Measurements from ENCODE around the gene DQX1. TPM values are rescaled to one million over a fixed set of nuclear protein-coding genes. Genes with fewer than 3 reads are reported as not detected.

The DQX1 gene
- total and polyA plus RNA-seq, 2 of the 4 experiments (the other 2 are of a cell fraction): 0.07 TPM; not detected in 1

GRCh38 chr2:74496997-74497776 is 28.8 kb downstream of the DQX1 start:
- Histone ChIP-seq H3K79me1 (ENCODE audit: low read depth in 1 of 2, low read length in 2 of 2) (peaks cover 0 to 6% of the 10 kb centered on the region in 2 experiments; a peak in 1 of 4 replicates), H4K8ac (ENCODE audit: low read depth in 2 of 2, low read length in 2 of 2) (no peak overlapping the region), H3K4me2 (ENCODE audit: low read depth, low read length) (no peak overlapping the region), H3K9me1 (ENCODE audit: insufficient read depth, low read length) (no peaks in the 10 kb centered on the region), H3K56ac (ENCODE audit: extremely low read depth, insufficient read depth, low read length) (no peak overlapping the region), H2AFZ (replicated peaks; ENCODE audit: low read length, poor library complexity) (peak overlapping the region; percentile 76), H2AK5ac (ENCODE audit: low read depth, low read length) (no peak overlapping the region), H3K27ac (ENCODE audit: insufficient read depth, low read length) (no peak overlapping the region), H2BK5ac (ENCODE audit: low read depth, low read length, poor library complexity, severe bottlenecking) (no peak overlapping the region), H3K23ac (ENCODE audit: low read depth, low read length) (no peak overlapping the region), H4K5ac (ENCODE audit: low read depth, low read length) (no peak overlapping the region), H2BK15ac (ENCODE audit: low read depth, low read length) (no peak overlapping the region), H2BK120ac (ENCODE audit: low read depth, low read length) (no peak overlapping the region), H3K4me1 (ENCODE audit: control insufficient read depth, insufficient read depth, low read length) (peaks cover 7% of the 10 kb centered on the region; the same call in 1 of the 2 replicates), H3K36me3 (ENCODE audit: control insufficient read depth, insufficient read depth, low read length) (peaks cover 18% of the 10 kb centered on the region; the same call in 1 of the 2 replicates), H4K91ac (ENCODE audit: insufficient read depth, low read depth, low read length) (no peak overlapping the region), H2AK9ac (replicated peaks; ENCODE audit: low read depth, low read length, poor library complexity) (no peak overlapping the region), H3K27me3 (ENCODE audit: control insufficient read depth, insufficient read depth, low read length) (peaks cover 38% of the 10 kb centered on the region), H3K18ac (ENCODE audit: low read depth, low read length) (no peak overlapping the region), H3K14ac (replicated peaks; ENCODE audit: low read depth, low read length) (no peak overlapping the region), H3K9me3 (ENCODE audit: control insufficient read depth, insufficient read depth, low read length) (no peaks in the 10 kb centered on the region), H2BK20ac (ENCODE audit: low read depth, low read length) (no peak overlapping the region), H3K9ac (ENCODE audit: low read depth, low read length) (no peak overlapping the region), H3K4ac (ENCODE audit: low read depth, low read length) (no peak overlapping the region), H4K20me1 (ENCODE audit: insufficient read depth, low read length) (no peaks in the 10 kb centered on the region), H3K4me3 (ENCODE audit: insufficient read depth, low read depth, low read length) (no peak overlapping the region)
- intact Hi-C loops (cut with micrococcal nuclease) (no loop called here), dilution Hi-C loops (cut with HindIII; ENCODE audit: low sequenced_read_pairs, unreplicated experiment) (no loop called here), in situ Hi-C loops (cut with MboI; ENCODE audit: low sequenced_read_pairs) (loop anchor here (25.0 kb wide), 1 partner anchor 365 kb away; no protein-coding TSS in a partner anchor)
- CTCF ChIA-PET: interaction anchor here (1.0 kb wide), 1 partner anchor 14 kb away, joined by 3 read pairs; the partner anchor contains the start of genes CCDC142 and TTC31
- WGBS, 2 experiments (ENCODE audit: extremely low coverage in 2 of 2, insufficient read length in 1 of 2): 76% methylated on average over 10 of the region's 19 CpGs; no CpG with 5 or more reads in 1 of the 2 experiments
- TF ChIP-seq CEBPB (IDR thresholded peaks at IDR 0.05; ENCODE audit: low read depth, low read length): no peak
- no peak for TF ChIP-seq RAD21 (IDR thresholded peaks at IDR 0.05; ENCODE audit: low read length)
- TF ChIP-seq POLR2A (IDR thresholded peaks at IDR 0.05; ENCODE audit: low read depth, low read length): no peak
- TF ChIP-seq BHLHE40 (IDR thresholded peaks at IDR 0.05; ENCODE audit: low read depth, low read length): no peak
- TF ChIP-seq, protein P1, sequence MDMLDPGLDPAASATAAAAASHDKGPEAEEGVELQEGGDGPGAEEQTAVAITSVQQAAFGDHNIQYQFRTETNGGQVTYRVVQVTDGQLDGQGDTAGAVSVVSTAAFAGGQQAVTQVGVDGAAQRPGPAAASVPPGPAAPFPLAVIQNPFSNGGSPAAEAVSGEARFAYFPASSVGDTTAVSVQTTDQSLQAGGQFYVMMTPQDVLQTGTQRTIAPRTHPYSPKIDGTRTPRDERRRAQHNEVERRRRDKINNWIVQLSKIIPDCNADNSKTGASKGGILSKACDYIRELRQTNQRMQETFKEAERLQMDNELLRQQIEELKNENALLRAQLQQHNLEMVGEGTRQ (IDR thresholded peaks at IDR 0.05; ENCODE audit: low read depth, low read length): no peak
- TF ChIP-seq SMC3 (IDR thresholded peaks at IDR 0.05; ENCODE audit: low read depth, low read length): no peak
- POLR2A ChIA-PET (ENCODE audit: unreplicated experiment): no interaction called here
- DNase-seq: no peak
- no TSS peak for BruUV-seq (replicated peaks)
- ATAC-seq (ENCODE audit: low read depth): no peak

Measured in IMR-90 (cell line).